Stimulated activated CD8-positive, alpha-beta memory T cell treated with anti-CD3 and anti-CD28 coated beads, Interleukin-12 subunit alpha, Interleukin-12 subunit beta, amount 100 ng/mL, for 24 hours (primary cell): ENCODE data around the gene SAMD4A.

Source experiments
- DNase-seq: peaks from one replicate; pipeline ENCODE4 v3.0.0-alpha.2; 2020; ENCODE audit errors: extremely low read depth

The SAMD4A gene

DNA sequence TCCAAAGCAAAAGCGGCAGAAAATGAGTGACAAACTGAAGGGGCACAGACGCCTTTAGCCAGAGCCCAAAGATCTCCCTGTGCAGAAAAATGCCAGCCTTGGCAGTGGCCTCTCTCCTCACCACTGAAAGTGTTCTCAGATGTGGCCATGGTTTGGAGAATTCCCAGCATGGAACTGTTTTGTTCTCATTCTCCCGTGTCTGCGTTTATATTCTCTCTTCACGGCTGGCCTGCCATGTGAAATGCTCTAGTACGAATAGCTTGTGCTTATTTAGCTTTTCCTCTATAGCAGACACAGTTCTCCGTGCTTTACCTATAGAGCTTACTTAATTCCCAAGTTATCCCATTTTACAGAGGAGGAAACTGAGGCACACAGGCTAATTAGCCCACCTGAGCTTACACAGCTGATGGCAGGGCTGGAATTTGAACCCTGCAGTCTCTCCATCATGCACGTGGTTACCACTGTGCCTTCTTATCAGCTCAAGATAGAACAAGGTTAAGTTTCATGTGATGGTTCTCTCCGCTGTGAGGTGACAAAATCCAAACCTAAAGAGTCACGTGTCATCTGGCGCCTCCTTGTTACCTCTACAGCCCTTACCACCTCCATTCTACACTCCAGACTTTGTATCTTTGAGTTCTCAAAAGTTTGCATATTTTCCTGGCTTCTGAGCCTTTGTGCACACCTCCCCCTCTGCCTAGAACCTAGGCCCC is 194.1 kb downstream of the SAMD4A start:
- DNase-seq: no peak

- DNase-seq: no peak
Measured at GRCh38 chr14:54761835-54762234, 194.9 kb downstream of the SAMD4A start.

- no peak for DNase-seq
Measured at GRCh38 chr14:54762296-54762695, 195.4 kb downstream of the SAMD4A start.

DNA sequence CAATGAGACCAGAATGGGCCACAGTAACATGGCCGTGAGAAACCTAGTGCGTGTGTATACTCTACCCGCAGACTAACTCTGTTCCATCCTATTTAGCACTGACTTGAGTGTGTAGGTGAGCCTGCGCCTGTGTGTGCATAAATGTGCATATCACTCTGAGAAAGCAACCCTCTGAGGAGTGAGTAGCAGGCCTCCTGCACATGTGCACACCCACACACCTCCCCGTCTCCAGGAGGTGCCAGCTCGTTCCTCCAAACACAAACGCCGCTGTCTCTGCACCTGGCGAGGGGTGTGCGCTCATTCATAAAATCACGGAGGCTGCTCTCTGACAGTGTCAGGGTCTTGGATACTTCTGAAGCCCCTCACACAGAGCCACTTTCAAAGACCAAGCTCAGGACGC is 196.8 kb downstream of the SAMD4A start:
- DNase-seq: no peak

GRCh38 chr14:54766276-54767138 is 199.6 kb downstream of the SAMD4A start:
- DNase-seq: no peak

- DNase-seq: no peak
Measured at GRCh38 chr14:54767139-54767431, 200.2 kb downstream of the SAMD4A start.

DNA sequence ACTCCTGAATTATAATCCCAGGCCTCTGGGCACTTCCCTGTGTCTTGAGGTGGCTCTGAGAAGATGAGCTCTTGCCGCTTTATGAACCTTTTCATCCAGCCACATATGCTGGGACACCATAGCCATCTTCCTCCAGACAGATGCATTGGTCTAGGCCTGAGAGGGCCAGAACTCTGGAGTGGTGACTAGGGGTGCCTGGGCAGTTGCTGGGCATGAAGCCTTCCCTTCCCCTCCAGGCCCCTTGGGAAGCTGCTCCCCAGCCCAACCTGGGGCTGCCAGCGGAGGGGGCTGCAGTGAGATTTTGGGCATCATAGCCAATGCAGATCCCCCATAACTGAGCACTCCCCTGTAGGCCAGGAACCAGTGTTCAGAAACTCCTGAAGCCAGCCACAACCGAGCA is 200.5 kb downstream of the SAMD4A start:
- no peak for DNase-seq

DNA sequence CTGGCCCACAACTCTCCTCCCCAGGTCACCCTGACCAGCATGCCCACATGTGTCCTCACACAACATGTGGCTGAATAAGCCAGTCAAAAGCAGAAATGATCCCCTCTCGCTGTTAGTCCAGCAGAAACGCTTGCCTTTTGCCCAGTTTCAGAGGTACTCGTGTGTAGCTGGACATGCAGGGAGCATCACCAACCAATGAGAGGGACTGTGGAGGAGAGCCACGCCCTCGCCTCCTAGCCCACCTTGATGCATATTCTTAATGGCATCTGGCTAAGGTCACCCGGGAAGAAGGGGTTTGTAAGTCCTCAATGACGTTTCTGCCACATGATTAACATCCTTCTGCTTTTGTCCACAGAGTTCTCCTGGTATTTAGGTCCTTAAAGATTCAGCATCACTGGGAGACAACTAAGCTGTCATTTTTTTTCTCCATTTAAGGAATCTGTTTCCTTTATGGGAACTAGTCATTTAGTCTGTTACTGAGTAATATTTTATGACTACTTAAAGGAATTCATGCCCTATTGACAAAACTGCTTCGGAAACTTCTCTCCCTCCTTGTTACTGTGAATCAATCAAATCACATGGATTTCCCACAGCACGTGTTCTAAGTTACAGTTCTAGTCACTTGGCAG is 201.7 kb downstream of the SAMD4A start:
- DNase-seq: no peak

DNA sequence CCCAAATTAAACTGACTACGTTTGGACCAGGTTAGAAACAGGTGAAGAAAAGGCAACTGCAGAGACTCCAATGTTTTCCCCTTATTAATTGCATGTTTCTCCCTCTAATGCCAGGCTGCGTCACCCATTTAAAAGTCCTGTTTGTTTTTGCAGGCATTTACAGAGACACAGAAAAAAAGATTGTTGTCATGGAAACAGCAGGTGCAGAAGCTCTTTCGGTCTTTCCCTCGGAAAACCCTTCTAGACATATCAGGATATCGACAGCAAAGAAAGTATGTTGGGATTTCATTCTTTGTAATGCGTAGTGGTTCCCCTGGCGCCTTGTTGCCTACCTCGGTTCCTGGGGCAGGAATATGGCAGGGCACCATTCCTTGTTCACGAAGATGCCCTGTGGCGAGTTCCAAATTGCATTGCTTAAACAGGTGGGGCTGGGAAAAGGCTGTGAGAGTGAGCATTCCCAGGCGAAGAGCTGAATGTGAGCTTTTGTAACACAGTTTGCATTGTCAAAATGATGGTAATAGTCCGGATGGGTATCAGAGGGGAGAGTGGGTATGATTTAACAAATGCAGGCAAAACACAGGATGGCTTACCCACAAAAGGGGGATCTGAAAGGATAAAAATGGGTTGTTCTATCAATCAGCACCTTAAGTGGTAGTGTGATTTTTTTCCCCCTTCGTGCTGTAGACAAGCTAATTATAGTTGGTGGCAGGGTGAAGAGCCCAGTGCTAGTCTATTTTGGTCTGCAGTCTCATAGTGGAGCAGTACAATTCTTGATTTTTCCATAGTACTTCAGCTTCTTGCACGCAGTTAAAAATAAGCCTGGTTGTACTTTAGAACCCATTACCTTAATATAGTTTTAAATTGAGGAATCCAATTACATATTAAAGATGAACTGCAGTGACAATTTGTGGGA is 203.3 kb downstream of the SAMD4A start:
- no peak for DNase-seq

- DNase-seq: no peak
Measured at GRCh38 chr14:54771411-54772027, 204.6 kb downstream of the SAMD4A start.

GRCh38 chr14:54772451-54772881 is 205.5 kb downstream of the SAMD4A start:
- DNase-seq: no peak

DNA sequence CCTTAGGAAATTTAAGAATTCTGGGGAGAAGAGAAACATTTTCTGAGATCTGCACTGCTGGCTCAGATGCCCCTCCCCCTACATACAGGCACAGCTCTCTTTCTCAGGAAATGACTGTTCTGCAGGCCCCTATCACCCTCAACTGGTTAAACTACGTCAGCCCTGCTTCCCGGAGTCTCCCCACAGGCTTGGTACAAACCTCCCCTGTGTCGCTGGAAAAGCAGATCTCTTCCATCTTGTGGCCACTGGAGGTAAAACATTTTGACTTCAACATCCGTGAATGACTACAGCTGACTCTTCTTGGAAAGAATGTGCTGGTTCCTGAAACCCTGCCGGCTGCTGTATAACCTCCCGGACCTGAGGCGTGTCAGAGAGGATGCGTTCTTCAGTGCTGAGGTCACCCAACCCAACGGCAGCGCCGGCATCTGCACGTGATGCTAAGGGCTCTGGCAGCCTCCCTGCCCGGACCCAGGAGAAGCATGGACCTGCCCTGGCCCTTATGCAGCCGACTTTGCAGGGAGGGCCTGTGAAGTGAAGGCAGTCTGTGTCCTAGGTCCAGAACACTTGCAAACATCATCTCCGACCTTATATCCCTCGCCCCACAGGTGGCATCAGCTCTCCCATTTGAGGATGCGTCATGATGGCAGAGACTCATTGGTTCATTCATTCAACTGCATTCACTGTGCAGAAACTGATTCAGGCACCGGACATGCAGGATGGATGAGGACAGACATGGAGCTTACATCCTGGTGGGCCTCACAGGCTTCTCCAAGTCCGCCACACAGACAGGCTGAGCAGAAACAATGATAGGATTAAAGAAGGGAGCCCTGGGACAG is 206.5 kb downstream of the SAMD4A start:
- DNase-seq: peak; percentile 59

DNA sequence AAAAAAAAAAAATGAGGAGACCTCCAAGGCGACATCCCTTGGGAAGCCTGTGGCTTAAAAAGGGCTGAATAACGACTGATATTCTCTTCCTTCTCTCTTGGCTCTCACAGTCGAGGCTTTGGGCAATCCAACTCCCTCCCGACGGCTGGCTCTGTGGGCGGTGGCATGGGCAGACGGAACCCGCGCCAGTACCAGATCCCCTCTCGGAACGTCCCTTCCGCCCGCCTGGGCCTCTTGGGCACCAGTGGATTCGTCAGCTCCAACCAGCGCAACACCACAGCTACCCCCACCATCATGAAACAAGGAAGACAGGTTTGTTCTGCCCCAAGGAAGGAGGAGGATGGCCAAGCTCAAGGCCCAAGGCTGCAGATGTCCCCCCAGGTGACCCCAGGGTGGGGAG is 207.9 kb downstream of the SAMD4A start:
- DNase-seq: no peak

- no peak for DNase-seq
Measured at GRCh38 chr14:54775486-54776140, 208.7 kb downstream of the SAMD4A start.

GRCh38 chr14:54776361-54777001 is 209.6 kb downstream of the SAMD4A start:
- DNase-seq: peak; percentile 52

- no peak for DNase-seq
Measured at GRCh38 chr14:54777395-54777794, 210.5 kb downstream of the SAMD4A start.

GRCh38 chr14:54778618-54779345 is 211.9 kb downstream of the SAMD4A start:
- DNase-seq: no peak

DNA sequence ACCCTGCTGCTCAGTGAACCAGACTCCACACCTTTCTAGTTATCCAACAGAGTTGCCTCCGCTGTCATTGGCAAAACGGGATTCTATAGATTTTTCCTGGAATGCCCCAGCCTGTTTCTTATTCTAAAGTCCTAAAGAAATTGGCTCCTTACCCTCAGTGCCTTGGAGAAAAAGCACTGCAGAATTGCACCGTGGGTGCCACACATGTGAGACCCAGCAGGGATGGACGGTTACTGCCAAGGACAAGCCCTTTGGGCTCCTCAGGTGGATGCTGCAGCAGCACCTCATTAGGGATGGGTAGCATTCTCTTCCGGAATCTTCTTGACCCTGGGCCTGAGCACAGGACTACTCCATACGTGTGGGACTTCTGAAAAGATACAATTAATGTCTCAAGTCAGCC is 214.2 kb downstream of the SAMD4A start:
- no peak for DNase-seq
